HEK293 (cell line): Measurements from ENCODE around the gene NBPF1.
"Not testable (repeated sequence)": the region's sequence is repeated elsewhere in the genome, so short reads cannot be mapped to it uniquely, and the experiment has no call there.

Source experiments
- HOXA7 ChIP-seq: sonication (generic); formaldehyde crosslinking; IDR thresholded peaks from 2 replicates; pipeline ENCODE4 v1.8.1; 2022; ENCODE audit warnings: missing genetic modification reagents, borderline replicate concordance
- PBX3 ChIP-seq: sonication (generic); formaldehyde crosslinking; IDR thresholded peaks from 2 replicates; pipeline ENCODE4 v1.8.1; 2022; ENCODE audit warnings: mild to moderate bottlenecking, moderate library complexity, missing genetic modification reagents
- ZBTB1 ChIP-seq: fragments of 450-650 bp; formaldehyde crosslinking; IDR thresholded peaks from 2 replicates; pipeline ENCODE4 v1.5.1; 2016; ENCODE audit warnings: missing biosample characterization, missing genetic modification characterization
- ZNF132 ChIP-seq: fragments of 450-650 bp; formaldehyde crosslinking; IDR thresholded peaks from 2 replicates; pipeline ENCODE4 v1.5.1; 2017; ENCODE audit warnings: missing biosample characterization, missing genetic modification characterization, borderline replicate concordance
- ZNF175 ChIP-seq: fragments of 450-650 bp; formaldehyde crosslinking; IDR thresholded peaks from 2 replicates; pipeline ENCODE4 v1.5.1; 2016; ENCODE audit warnings: missing biosample characterization, missing genetic modification characterization
- ZNF433 ChIP-seq: fragments of 450-650 bp; formaldehyde crosslinking; IDR thresholded peaks from 2 replicates; pipeline ENCODE4 v1.5.1; 2016; ENCODE audit warnings: missing biosample characterization, missing genetic modification characterization, low read depth
- ZNF548 ChIP-seq: fragments of 450-650 bp; formaldehyde crosslinking; IDR thresholded peaks from 2 replicates; pipeline ENCODE4 v1.5.1; 2016; ENCODE audit warnings: missing biosample characterization, missing genetic modification characterization
- ZNF600 ChIP-seq: fragments of 450-650 bp; formaldehyde crosslinking; IDR thresholded peaks from 2 replicates; pipeline ENCODE4 v1.5.1; 2016; ENCODE audit warnings: missing biosample characterization, missing genetic modification characterization
- ZNF777 ChIP-seq: fragments of 450-650 bp; formaldehyde crosslinking; IDR thresholded peaks from 2 replicates; pipeline ENCODE4 v1.5.1; 2017; ENCODE audit warnings: missing biosample characterization, missing genetic modification characterization, borderline replicate concordance
- TF ChIP-seq, protein P1 (sequence below): fragments of 450-650 bp; formaldehyde crosslinking; IDR thresholded peaks from 2 replicates; pipeline ENCODE4 v1.5.1; 2016; ENCODE audit warnings: missing biosample characterization, missing genetic modification characterization

- TF ChIP-seq, protein P1, sequence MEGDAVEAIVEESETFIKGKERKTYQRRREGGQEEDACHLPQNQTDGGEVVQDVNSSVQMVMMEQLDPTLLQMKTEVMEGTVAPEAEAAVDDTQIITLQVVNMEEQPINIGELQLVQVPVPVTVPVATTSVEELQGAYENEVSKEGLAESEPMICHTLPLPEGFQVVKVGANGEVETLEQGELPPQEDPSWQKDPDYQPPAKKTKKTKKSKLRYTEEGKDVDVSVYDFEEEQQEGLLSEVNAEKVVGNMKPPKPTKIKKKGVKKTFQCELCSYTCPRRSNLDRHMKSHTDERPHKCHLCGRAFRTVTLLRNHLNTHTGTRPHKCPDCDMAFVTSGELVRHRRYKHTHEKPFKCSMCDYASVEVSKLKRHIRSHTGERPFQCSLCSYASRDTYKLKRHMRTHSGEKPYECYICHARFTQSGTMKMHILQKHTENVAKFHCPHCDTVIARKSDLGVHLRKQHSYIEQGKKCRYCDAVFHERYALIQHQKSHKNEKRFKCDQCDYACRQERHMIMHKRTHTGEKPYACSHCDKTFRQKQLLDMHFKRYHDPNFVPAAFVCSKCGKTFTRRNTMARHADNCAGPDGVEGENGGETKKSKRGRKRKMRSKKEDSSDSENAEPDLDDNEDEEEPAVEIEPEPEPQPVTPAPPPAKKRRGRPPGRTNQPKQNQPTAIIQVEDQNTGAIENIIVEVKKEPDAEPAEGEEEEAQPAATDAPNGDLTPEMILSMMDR (tag by site-specific recombination), result not testable (repeated sequence)
- not testable (repeated sequence) for TF ChIP-seq ZNF777 (tag by site-specific recombination); ZNF132 (tag by site-specific recombination); ZBTB1; ZNF175 (tag by site-specific recombination); HOXA7 (CRISPR knock-in tag); ZNF548 (tag by site-specific recombination); PBX3 (CRISPR knock-in tag); ZNF433 (tag by site-specific recombination); ZNF600
These were observed 96.5 kb downstream of the NBPF1 start for GRCh38 chr1:16516694-16517410.
